ENCODE results near the gene GNPTG. TPM values are rescaled to one million over a fixed set of nuclear protein-coding genes. Genes with fewer than 3 reads are reported as not detected.

Gene GNPTG
- total and polyA plus RNA-seq, 2 of the 13 experiments (the other 11 are each of a cell fraction or from before 2014, with no cell fraction given) = 22.7 to 71.1 TPM

GRCh38 chr16:1351582-1352362 lies at the start of gene GNPTG, which contains the start of gene TSR3 (continued):
- no peak for TF ChIP-seq RERE (CRISPR knock-in tag; IDR thresholded peaks at IDR 0.05; ENCODE audit: low read depth)
- TF ChIP-seq CC2D1A (CRISPR knock-in tag; IDR thresholded peaks at IDR 0.05) = no peak
- peak; percentile 73; the same call in 1 of the 2 replicates for TF ChIP-seq GMEB1 (CRISPR knock-in tag; IDR thresholded peaks at IDR 0.05; ENCODE audit: borderline replicate concordance)
- no peak; the same call in 1 of the 2 replicates for TF ChIP-seq ZNF543 (CRISPR knock-in tag; IDR thresholded peaks at IDR 0.05)
- TF ChIP-seq NFE2L1 (CRISPR knock-in tag; IDR thresholded peaks at IDR 0.05; ENCODE audit: borderline replicate concordance) = no peak
- TF ChIP-seq RXRA (CRISPR knock-in tag; IDR thresholded peaks at IDR 0.05) = no peak
- peak in 1 of 2 experiments; percentile 60; a peak in 1 of 4 replicates for TF ChIP-seq MAFK (conservative IDR thresholded peaks at IDR 0.05 in 1 of 2, IDR thresholded peaks at IDR 0.05 in 1 of 2; ENCODE audit: low read length in 2 of 2)
- TF ChIP-seq MXD1 (CRISPR knock-in tag; IDR thresholded peaks at IDR 0.05) = no peak
- peak; percentile 78 for TF ChIP-seq ZBTB10 (CRISPR knock-in tag; IDR thresholded peaks at IDR 0.05; ENCODE audit: borderline replicate concordance)
- TF ChIP-seq E2F1 (CRISPR knock-in tag; IDR thresholded peaks at IDR 0.05) = no peak
- TF ChIP-seq MNT (IDR thresholded peaks at IDR 0.05) = 0 out of 2 replicates have a peak, but pooled peaks have one; percentile 16
- TF ChIP-seq ZNF414 (CRISPR knock-in tag; IDR thresholded peaks at IDR 0.05) = no peak
- TF ChIP-seq ZNF777 (CRISPR knock-in tag; IDR thresholded peaks at IDR 0.05) = no peak; the same call in 1 of the 2 replicates
